Glutamatergic neuron (in vitro differentiated cells): Measurements from ENCODE around the gene SEC16B. TPM values are rescaled to one million over a fixed set of nuclear protein-coding genes. Genes with fewer than 3 reads are reported as not detected.

ENCODE experiments used
- DNase-seq: peaks from one replicate; pipeline ENCODE4 v3.0.0; 2022
- H3K27ac Mint-ChIP-seq: one replicate; pipeline ENCODE4 v1.8.0; 2020; ENCODE audit warnings: mild to moderate bottlenecking, mixed read lengths, inconsistent platforms; ENCODE audit not compliant: unreplicated experiment
- H3K27me3 Mint-ChIP-seq: one replicate; pipeline ENCODE4 v1.8.0; 2020; ENCODE audit warnings: mild to moderate bottlenecking, moderate library complexity, mixed read lengths, inconsistent platforms; ENCODE audit not compliant: unreplicated experiment
- H3K36me3 Mint-ChIP-seq: one replicate; pipeline ENCODE4 v1.8.0; 2020; ENCODE audit warnings: mild to moderate bottlenecking, mixed read lengths, inconsistent platforms; ENCODE audit not compliant: unreplicated experiment
- H3K4me1 Mint-ChIP-seq: one replicate; pipeline ENCODE4 v1.8.0; 2020; ENCODE audit warnings: mild to moderate bottlenecking, low read depth, mixed read lengths, inconsistent platforms; ENCODE audit not compliant: unreplicated experiment
- H3K4me3 Mint-ChIP-seq: one replicate; pipeline ENCODE4 v1.8.0; 2020; ENCODE audit warnings: mild to moderate bottlenecking, mixed read lengths, inconsistent platforms; ENCODE audit not compliant: unreplicated experiment
- H3K9me3 Mint-ChIP-seq: one replicate; pipeline ENCODE4 v1.8.0; 2020; ENCODE audit warnings: mild to moderate bottlenecking, moderate library complexity, mixed read lengths, inconsistent platforms; ENCODE audit not compliant: unreplicated experiment
- total RNA-seq: library from RNA; stranded (reverse); fragmentation: NEBNext Ultra II Directional; extraction: Animal tissue kit (Norgen Biotek cat#: 25700); gene quantifications from one replicate; pipeline ENCODE4 v1.2.1, GENCODE V29; 2021; ENCODE audit not compliant: unreplicated experiment
- TF ChIP-seq, protein P1 (sequence below): fragments of 200-600 bp; sonication (generic); IDR thresholded peaks from one replicate; pipeline ENCODE4 v1.5.0; 2021; ENCODE audit not compliant: partially characterized antibody, unreplicated experiment

The SEC16B gene
- total RNA-seq, 1 donor from 2014 or later, result 0.93 TPM

- no peaks in the 10 kb centered on the region for H3K4me1 Mint-ChIP-seq
- no peak for DNase-seq
- H3K27me3 Mint-ChIP-seq, result no peaks in the 10 kb centered on the region
- no peak overlapping the region for H3K4me3 Mint-ChIP-seq
- no peak overlapping the region for H3K27ac Mint-ChIP-seq
- TF ChIP-seq, protein P1, sequence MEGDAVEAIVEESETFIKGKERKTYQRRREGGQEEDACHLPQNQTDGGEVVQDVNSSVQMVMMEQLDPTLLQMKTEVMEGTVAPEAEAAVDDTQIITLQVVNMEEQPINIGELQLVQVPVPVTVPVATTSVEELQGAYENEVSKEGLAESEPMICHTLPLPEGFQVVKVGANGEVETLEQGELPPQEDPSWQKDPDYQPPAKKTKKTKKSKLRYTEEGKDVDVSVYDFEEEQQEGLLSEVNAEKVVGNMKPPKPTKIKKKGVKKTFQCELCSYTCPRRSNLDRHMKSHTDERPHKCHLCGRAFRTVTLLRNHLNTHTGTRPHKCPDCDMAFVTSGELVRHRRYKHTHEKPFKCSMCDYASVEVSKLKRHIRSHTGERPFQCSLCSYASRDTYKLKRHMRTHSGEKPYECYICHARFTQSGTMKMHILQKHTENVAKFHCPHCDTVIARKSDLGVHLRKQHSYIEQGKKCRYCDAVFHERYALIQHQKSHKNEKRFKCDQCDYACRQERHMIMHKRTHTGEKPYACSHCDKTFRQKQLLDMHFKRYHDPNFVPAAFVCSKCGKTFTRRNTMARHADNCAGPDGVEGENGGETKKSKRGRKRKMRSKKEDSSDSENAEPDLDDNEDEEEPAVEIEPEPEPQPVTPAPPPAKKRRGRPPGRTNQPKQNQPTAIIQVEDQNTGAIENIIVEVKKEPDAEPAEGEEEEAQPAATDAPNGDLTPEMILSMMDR, result no peak
- H3K36me3 Mint-ChIP-seq, result no peaks in the 10 kb centered on the region
- H3K9me3 Mint-ChIP-seq, result no peaks in the 10 kb centered on the region
Observed at GRCh38 chr1:177960939-177961622, 8.8 kb downstream of the SEC16B start.

- no peaks in the 10 kb centered on the region for H3K9me3 Mint-ChIP-seq
- no peak for DNase-seq
- H3K36me3 Mint-ChIP-seq, result no peaks in the 10 kb centered on the region
- no peak overlapping the region for H3K27ac Mint-ChIP-seq
- H3K4me1 Mint-ChIP-seq, result no peaks in the 10 kb centered on the region
- TF ChIP-seq, protein P1, result no peak
- H3K27me3 Mint-ChIP-seq, result no peaks in the 10 kb centered on the region
- H3K4me3 Mint-ChIP-seq, result no peak overlapping the region
Observed at GRCh38 chr1:177959811-177960515, 9.9 kb downstream of the SEC16B start.

DNA sequence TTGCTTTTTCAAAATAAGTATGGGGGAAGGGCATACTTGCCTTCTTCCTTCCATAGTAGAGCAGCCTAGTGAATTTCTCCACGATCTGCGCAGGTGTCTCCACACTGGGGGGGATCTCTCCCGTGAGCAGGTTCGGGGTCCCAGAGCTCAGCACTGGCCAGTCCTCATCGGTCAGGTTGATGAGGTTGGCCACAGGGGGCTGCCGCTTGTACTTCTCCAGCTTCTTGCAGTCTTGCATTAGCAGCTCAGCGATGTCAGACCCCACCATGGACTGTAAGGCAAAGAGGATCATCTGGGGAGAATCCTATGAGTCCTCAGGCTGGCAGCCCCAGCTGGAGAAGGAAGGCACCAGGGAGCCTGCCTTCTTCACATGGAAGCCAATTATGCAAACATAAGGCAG, 11.8 kb downstream of the SEC16B start:
- H3K4me3 Mint-ChIP-seq, result no peak overlapping the region
- no peak for DNase-seq
- H3K36me3 Mint-ChIP-seq, result no peaks in the 10 kb centered on the region
- H3K27ac Mint-ChIP-seq, result no peak overlapping the region
- TF ChIP-seq, protein P1, result no peak
- H3K4me1 Mint-ChIP-seq, result no peaks in the 10 kb centered on the region
- no peaks in the 10 kb centered on the region for H3K9me3 Mint-ChIP-seq
- H3K27me3 Mint-ChIP-seq, result peaks cover 1% of the 10 kb centered on the region

DNA sequence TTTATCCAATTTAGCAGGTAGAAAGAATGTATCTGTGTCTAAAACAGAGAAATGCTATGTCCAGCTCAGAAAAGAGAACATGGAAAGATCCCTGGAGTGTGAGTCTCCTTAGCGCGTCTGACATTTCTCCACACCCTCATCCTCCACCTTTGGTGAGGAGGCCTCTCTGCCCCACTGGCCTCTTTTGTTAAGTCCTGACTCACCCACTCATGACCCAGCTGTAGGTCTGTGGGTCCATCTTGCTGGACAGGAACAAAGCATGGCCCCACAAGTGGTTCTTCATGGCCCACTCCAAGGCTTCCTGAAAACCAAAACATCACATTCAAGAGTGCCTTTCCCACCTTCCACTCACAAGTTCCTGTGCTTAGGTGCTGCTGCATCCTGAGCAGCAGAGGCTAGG, 15.8 kb downstream of the SEC16B start:
- H3K27ac Mint-ChIP-seq, result no peak overlapping the region
- H3K9me3 Mint-ChIP-seq, result no peaks in the 10 kb centered on the region
- peaks cover 1% of the 10 kb centered on the region for H3K27me3 Mint-ChIP-seq
- TF ChIP-seq, protein P1, result no peak
- no peaks in the 10 kb centered on the region for H3K36me3 Mint-ChIP-seq
- no peak overlapping the region for H3K4me3 Mint-ChIP-seq
- no peaks in the 10 kb centered on the region for H3K4me1 Mint-ChIP-seq
- no peak for DNase-seq

GRCh38 chr1:177953549-177953948, 16.3 kb downstream of the SEC16B start:
- no peaks in the 10 kb centered on the region for H3K36me3 Mint-ChIP-seq
- peaks cover 1% of the 10 kb centered on the region for H3K27me3 Mint-ChIP-seq

More at GRCh38 chr1:177953549-177953948, 16.3 kb downstream of the SEC16B start:
- TF ChIP-seq, protein P1, result no peak
- no peaks in the 10 kb centered on the region for H3K9me3 Mint-ChIP-seq
- no peak overlapping the region for H3K27ac Mint-ChIP-seq
- no peaks in the 10 kb centered on the region for H3K4me1 Mint-ChIP-seq
- no peak for DNase-seq
- no peak overlapping the region for H3K4me3 Mint-ChIP-seq
